Erythroblast (primary cell): ENCODE measurements around the gene MROH2A.

Experiments used
- GATA1 ChIP-seq: IDR thresholded peaks from 2 replicates; pipeline ENCODE4 v1.6.1; 2011; ENCODE audit warnings: low read depth, mild to moderate bottlenecking, control low read depth, low read length, moderate library complexity
- POLR2A ChIP-seq: IDR thresholded peaks from 2 replicates; pipeline ENCODE4 v1.6.1; 2011; ENCODE audit warnings: mild to moderate bottlenecking, low read length

DNA sequence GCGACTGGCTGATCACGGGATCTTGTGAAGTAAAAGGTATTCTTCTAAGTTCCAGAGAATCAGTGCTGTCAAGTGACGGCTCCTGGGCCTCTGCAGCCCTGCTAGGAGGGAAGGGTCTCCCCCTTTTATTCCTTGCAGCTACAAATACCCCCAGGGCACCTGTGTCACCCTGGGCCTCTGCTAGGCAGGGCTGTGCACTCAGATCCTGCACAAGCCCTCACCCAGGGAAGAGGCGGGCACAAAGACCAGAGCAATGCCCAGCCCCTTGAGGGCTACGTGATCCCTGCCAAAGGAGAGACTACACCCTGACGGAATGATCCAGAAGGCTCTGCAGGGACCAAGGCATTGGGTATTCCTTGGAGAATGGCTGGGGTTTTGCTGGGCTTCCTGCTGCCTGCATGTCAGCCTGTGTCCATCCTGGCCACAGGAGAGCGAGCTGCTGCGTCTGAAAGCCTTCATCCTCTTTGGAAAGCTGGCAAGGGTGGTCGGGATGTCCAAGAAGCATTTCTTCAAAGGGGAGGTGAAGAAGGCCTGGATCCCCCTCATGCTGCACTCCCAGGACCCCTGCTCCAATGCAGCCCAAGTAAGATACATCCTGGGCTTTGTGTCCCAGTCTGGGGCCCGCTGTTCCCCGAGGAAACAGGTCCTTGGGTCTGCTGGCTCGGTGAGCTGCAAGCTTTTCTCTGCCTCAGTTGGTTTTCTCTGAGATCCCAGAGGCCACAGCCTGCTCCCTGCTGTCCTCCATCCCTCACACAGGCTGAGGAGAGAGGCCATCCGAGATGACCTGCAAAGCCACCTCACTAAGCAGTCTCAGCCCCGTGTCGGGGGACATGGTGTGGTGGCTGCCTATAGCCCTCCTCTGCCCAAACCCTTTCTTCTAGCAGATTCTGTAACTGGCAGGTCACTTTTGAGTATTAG lies 51.3 kb downstream of the MROH2A start:
- TF ChIP-seq POLR2A, result no peak
- no peak for TF ChIP-seq GATA1
